ENCODE measurements around the gene C1QTNF5.

C1QTNF5 gene

GRCh38 chr11:119356349-119357031 lies 15.8 kb upstream of the C1QTNF5 start:
- no peak for DNase-seq

- no peak for DNase-seq
Measured at GRCh38 chr11:119355091-119355843, 14.6 kb upstream of the C1QTNF5 start.

GRCh38 chr11:119352857-119353260 lies 12.2 kb upstream of the C1QTNF5 start:
- no peak for DNase-seq

GRCh38 chr11:119351232-119351631 lies 10.5 kb upstream of the C1QTNF5 start:
- no peak for DNase-seq

GRCh38 chr11:119350302-119350701 lies 9.6 kb upstream of the C1QTNF5 start:
- DNase-seq, result no peak

GRCh38 chr11:119347940-119348605 lies 7.4 kb upstream of the C1QTNF5 start:
- no peak for DNase-seq

- DNase-seq, result no peak
Measured at GRCh38 chr11:119347242-119347641, 6.6 kb upstream of the C1QTNF5 start.

- no peak for DNase-seq
Measured at GRCh38 chr11:119346605-119347004, 5.9 kb upstream of the C1QTNF5 start, which contains the start of gene MFRP. TSS of gene MFRP (minus strand) at chr11:119346705. CDS start at chr11:119346513, 192 bp downstream.

GRCh38 chr11:119345685-119346084 lies 5.0 kb upstream of the C1QTNF5 start:
- no peak for DNase-seq

- DNase-seq, result no peak
Measured at GRCh38 chr11:119344291-119345010, 3.8 kb upstream of the C1QTNF5 start.

- no peak for DNase-seq
Measured at GRCh38 chr11:119343726-119344125, 3.0 kb upstream of the C1QTNF5 start.

- DNase-seq, result no peak
Measured at GRCh38 chr11:119342362-119343130, 1.9 kb upstream of the C1QTNF5 start.

GRCh38 chr11:119342023-119342300 lies 1.3 kb upstream of the C1QTNF5 start:
- DNase-seq, result no peak

GRCh38 chr11:119341222-119342022 lies 739 bp upstream of the C1QTNF5 start:
- no peak for DNase-seq

- DNase-seq, result peak; percentile 42
Measured at GRCh38 chr11:119339589-119340334, 921 bp downstream of the C1QTNF5 start.

- DNase-seq, result no peak
Measured at GRCh38 chr11:119338965-119339588, 1.6 kb downstream of the C1QTNF5 start.

- peak; percentile 58 for DNase-seq
Measured at GRCh38 chr11:119338318-119338890, 2.3 kb downstream of the C1QTNF5 start.

GRCh38 chr11:119337581-119338317 lies 2.9 kb downstream of the C1QTNF5 start:
- peak; percentile 51 for DNase-seq
